ENCODE measurements around the gene TRAPPC3L. TPM values are rescaled to one million over a fixed set of nuclear protein-coding genes. Genes with fewer than 3 reads are reported as not detected.
A peak's percentile ranks its signal among the peaks of the same experiment; 100 is the strongest.

Gene TRAPPC3L
- total and polyA plus RNA-seq, 10 donors, result 0.33 to 6.3 (median 2.9) TPM

- H3K27ac ChIP-seq, result peak overlapping the region in 2 of 8 donors; percentile 51 to 66
- TF ChIP-seq POLR2AphosphoS5 (IDR thresholded peaks at IDR 0.05) (no peak), CTCF (IDR thresholded peaks at IDR 0.05 in 8 of 11, conservative IDR thresholded peaks at IDR 0.05 in 3 of 11) (no peak), POLR2A (IDR thresholded peaks at IDR 0.05) (no peak)
- 54 to 76% (median 67%) methylated on average over 6 of the region's 6 CpGs for WGBS, 5 donors
- DNase-seq, result no peak
- H3K4me3 ChIP-seq, result no peak overlapping the region
- no peaks in the 10 kb centered on the region for H3K36me3 ChIP-seq
- no peaks in the 10 kb centered on the region for H3K4me1 ChIP-seq
- H3K9me3 ChIP-seq, result peaks cover 0 to 3% (median 0%) of the 10 kb centered on the region in 8 donors
- intact Hi-C loops (cut with DNase I; ENCODE audit: low total_unique reads), result no loop called here
- no peaks in the 10 kb centered on the region for H3K27me3 ChIP-seq (replicated peaks in 1 of 7)
These were observed 53.0 kb downstream of the TRAPPC3L start for GRCh38 chr6:116492331-116493067.

GRCh38 chr6:116491610-116492330 lies 53.7 kb downstream of the TRAPPC3L start:
- intact Hi-C loops (cut with DNase I; ENCODE audit: low total_unique reads), result no loop called here
- Histone ChIP-seq H3K9me3 (peaks cover 0 to 3% (median 0%) of the 10 kb centered on the region in 8 donors), H3K4me1 (no peaks in the 10 kb centered on the region), H3K4me3 (no peak overlapping the region), H3K27ac (peak overlapping the region in 1 of 8 donors; percentile 66), H3K27me3 (replicated peaks in 1 of 7) (no peaks in the 10 kb centered on the region), H3K36me3 (no peaks in the 10 kb centered on the region)
- no peak for TF ChIP-seq POLR2A (IDR thresholded peaks at IDR 0.05)
- WGBS, 5 donors, result 75 to 89% (median 79%) methylated on average over 1 of the region's 1 CpG
- no peak for DNase-seq

GRCh38 chr6:116485559-116486184 lies 59.8 kb downstream of the TRAPPC3L start:
- DNase-seq, result no peak
- 66 to 80% (median 74%) methylated on average over 5 of the region's 5 CpGs for whole genome bisulfite sequencing, 5 donors
- TF ChIP-seq POLR2A (IDR thresholded peaks at IDR 0.05) (no peak), POLR2AphosphoS5 (IDR thresholded peaks at IDR 0.05) (no peak), CTCF (IDR thresholded peaks at IDR 0.05 in 8 of 11, conservative IDR thresholded peaks at IDR 0.05 in 3 of 11) (no peak)
- Histone ChIP-seq H3K4me3 (no peak overlapping the region), H3K27me3 (replicated peaks in 1 of 7) (no peaks in the 10 kb centered on the region), H3K36me3 (no peaks in the 10 kb centered on the region), H3K27ac (no peak overlapping the region), H3K4me1 (no peaks in the 10 kb centered on the region), H3K9me3 (no peaks in the 10 kb centered on the region)
- intact Hi-C loops (cut with DNase I; ENCODE audit: low total_unique reads), result no loop called here

GRCh38 chr6:116483616-116484015 lies 61.9 kb downstream of the TRAPPC3L start:
- 82 to 94% (median 88%) methylated on average over 2 of the region's 2 CpGs for WGBS, 5 donors
- H3K36me3 ChIP-seq, result no peaks in the 10 kb centered on the region
- intact Hi-C loops (cut with DNase I; ENCODE audit: low total_unique reads), result no loop called here
- H3K9me3 ChIP-seq, result no peaks in the 10 kb centered on the region
- TF ChIP-seq POLR2AphosphoS5 (IDR thresholded peaks at IDR 0.05), result no peak
- no peak for TF ChIP-seq POLR2A (IDR thresholded peaks at IDR 0.05)
- no peak for TF ChIP-seq CTCF (IDR thresholded peaks at IDR 0.05 in 8 of 11, conservative IDR thresholded peaks at IDR 0.05 in 3 of 11)
- no peak for DNase-seq
- no peak overlapping the region for H3K27ac ChIP-seq
- no peak overlapping the region for H3K4me3 ChIP-seq
- no peaks in the 10 kb centered on the region for H3K4me1 ChIP-seq
- no peaks in the 10 kb centered on the region for H3K27me3 ChIP-seq (replicated peaks in 1 of 7)
